BLaER1 treated with 17β-estradiol and CSF1 and Interleukin-3, amounts not matched to agents 10 nM and 100 nM (cell line): ENCODE results near the gene RSPO4.

ENCODE experiments used
- H3K27ac ChIP-seq, 11 experiments: shearing (Covaris generic); formaldehyde crosslinking; 2 replicates each; pipeline ENCODE4 v1.8.1; 2022
- H3K27me3 ChIP-seq, 11 experiments: shearing (Covaris generic); formaldehyde crosslinking; 2 replicates each; pipeline ENCODE4 v1.8.1; 2022
- H3K36me3 ChIP-seq, 11 experiments: shearing (Covaris generic); formaldehyde crosslinking; 2 replicates each; pipeline ENCODE4 v1.8.1; 2022
- H3K4me1 ChIP-seq, 10 experiments: shearing (Covaris generic); formaldehyde crosslinking; 2 replicates each; pipeline ENCODE4 v1.8.1; 2022
- H3K4me2 ChIP-seq, 11 experiments: shearing (Covaris generic); formaldehyde crosslinking; 2 replicates each; pipeline ENCODE4 v1.8.1; 2022
- H3K4me3 ChIP-seq, 10 experiments: shearing (Covaris generic); formaldehyde crosslinking; 2 replicates each; pipeline ENCODE4 v1.8.1; 2022
- H3K9ac ChIP-seq, 11 experiments: shearing (Covaris generic); formaldehyde crosslinking; 2 replicates each; pipeline ENCODE4 v1.8.1; 2022
- H3K9me3 ChIP-seq, 11 experiments: shearing (Covaris generic); formaldehyde crosslinking; replicated peaks in 1 of 11; 2 replicates each; pipeline ENCODE4 v1.8.1; 2022
- H4K20me1 ChIP-seq, 11 experiments: shearing (Covaris generic); formaldehyde crosslinking; 2 replicates each; pipeline ENCODE4 v1.8.1; 2022
- Cebpa-rat ChIP-seq, 11 experiments: shearing (Covaris generic); IDR thresholded peaks; 2 replicates each; pipeline ENCODE4 v1.8.1; 2022

Gene RSPO4

DNA sequence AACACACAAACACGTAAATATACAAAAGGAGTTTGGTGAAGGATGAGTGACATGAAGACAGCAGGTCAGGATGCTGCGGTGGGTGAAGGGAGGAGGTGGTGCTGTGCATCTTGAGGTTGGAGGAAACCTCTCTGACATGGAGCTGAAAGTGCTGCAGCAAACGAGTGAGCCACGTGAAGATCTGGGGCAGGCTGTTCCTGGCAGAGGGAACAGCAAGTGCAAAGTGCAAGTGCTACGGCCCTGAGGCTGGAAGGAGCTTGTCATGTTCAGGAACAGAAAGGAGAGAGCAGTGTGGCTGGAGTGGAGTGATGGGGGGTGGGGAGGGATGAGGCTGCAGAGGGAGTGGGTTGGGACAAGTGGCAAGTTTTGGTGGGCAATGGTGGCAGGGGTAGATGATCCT is 61.2 kb downstream of the RSPO4 start:
- Histone ChIP-seq H3K4me1 (peaks cover 0 to 5% (median 0%) of the 10 kb centered on the region in 10 experiments; a peak in 2 of 20 replicates), H3K4me3 (no peak overlapping the region), H3K27ac (no peak overlapping the region), H3K36me3 (no peaks in the 10 kb centered on the region), H3K9ac (no peak overlapping the region), H3K9me3 (peaks cover 0 to 5% (median 0%) of the 10 kb centered on the region in 11 experiments; a peak in 1 of 22 replicates), H3K27me3 (no peaks in the 10 kb centered on the region), H3K4me2 (no peak overlapping the region), H4K20me1 (no peaks in the 10 kb centered on the region)
- TF ChIP-seq Cebpa-rat (IDR thresholded peaks at IDR 0.05) = no peak

DNA sequence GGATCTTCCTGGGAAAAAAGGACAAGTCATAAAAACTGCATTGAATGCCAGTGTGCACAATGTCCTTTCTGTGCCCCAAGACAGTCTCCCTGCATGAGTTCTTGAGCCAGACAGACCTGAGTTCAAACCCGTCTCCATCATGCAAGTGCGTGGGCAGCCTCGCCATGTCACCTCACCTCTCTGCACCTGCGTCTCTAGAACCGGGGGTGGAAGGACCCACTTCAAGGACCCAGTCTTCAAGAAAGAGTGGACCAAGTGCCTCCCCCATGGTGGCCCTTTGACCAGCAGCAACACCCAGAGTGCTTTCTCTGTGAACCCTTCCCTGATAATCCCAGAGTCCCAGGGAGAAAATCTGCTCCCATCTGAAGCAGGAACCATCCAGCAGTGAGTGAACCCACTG is 62.5 kb downstream of the RSPO4 start:
- Histone ChIP-seq H3K9ac (no peak overlapping the region), H4K20me1 (no peaks in the 10 kb centered on the region), H3K4me1 (peaks cover 0 to 5% (median 0%) of the 10 kb centered on the region in 10 experiments; a peak in 2 of 20 replicates), H3K9me3 (peaks cover 0 to 5% (median 0%) of the 10 kb centered on the region in 11 experiments; a peak in 4 of 22 replicates), H3K27ac (no peak overlapping the region), H3K4me3 (no peak overlapping the region), H3K36me3 (no peaks in the 10 kb centered on the region), H3K4me2 (peak overlapping the region in 1 of 11 experiments; percentile 4; a peak in 2 of 22 replicates), H3K27me3 (no peaks in the 10 kb centered on the region)
- TF ChIP-seq Cebpa-rat (IDR thresholded peaks at IDR 0.05) = no peak

DNA sequence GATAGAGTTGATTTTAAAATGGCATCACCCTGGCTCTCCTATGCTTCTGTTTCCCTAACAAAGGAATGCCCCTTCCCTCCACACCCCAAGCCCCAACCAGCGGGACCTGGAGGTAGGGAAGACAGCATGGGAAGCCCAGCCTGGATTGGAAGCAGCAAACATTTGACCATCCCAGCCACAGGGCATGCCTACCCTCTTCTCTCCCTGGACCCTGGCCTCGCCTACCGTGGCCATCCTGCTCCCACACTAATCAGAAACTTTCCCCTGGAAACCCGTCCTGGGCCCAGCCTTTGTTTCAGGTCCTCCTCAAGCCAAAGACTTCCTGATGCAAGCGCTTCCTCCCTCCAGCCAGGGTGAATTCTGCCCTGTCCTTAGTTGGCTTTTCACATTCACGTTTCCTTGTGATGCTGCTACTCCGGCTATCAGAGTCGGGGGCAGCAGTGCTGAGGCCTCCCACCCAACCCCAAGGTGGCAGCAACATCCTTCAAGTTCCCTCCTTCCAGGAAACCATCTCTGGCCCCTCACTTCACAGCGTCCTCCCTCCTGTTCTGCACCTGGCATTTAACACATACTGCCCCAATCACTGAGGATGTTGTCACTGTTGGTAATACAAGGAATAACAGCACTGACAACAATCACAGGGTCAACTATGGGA is 67.8 kb downstream of the RSPO4 start:
- H3K9me3 ChIP-seq = peaks cover 43 to 57% (median 47%) of the 10 kb centered on the region in 11 experiments
- no peak for TF ChIP-seq Cebpa-rat (IDR thresholded peaks at IDR 0.05)
- H3K4me1 ChIP-seq = no peaks in the 10 kb centered on the region
- H3K9ac ChIP-seq = no peak overlapping the region
- no peaks in the 10 kb centered on the region for H4K20me1 ChIP-seq
- H3K4me3 ChIP-seq = no peak overlapping the region
- peaks cover 0 to 4% (median 0%) of the 10 kb centered on the region in 11 experiments; a peak in 1 of 22 replicates for H3K36me3 ChIP-seq
- no peaks in the 10 kb centered on the region for H3K27me3 ChIP-seq
- no peak overlapping the region for H3K27ac ChIP-seq
- no peak overlapping the region for H3K4me2 ChIP-seq

DNA sequence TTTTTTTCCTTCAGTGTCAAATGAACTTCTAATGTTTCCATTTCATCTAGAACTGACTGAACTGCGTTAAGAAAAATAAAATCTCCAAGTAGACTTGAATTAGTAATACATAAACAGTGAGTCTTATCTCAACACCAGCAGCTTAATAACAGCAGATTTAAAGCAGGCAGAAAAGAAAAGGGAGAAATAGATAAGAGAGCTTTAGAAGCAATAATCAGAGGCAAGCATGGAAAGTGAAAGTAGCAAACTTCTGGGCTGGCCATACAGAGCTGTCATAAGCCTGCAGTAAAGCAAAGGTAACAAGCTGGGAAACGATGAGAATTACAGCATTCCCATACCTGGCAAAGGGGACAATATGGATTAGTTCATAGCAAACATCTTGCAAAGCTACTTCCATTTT is 69.1 kb downstream of the RSPO4 start:
- H3K4me1 ChIP-seq = no peaks in the 10 kb centered on the region
- H3K4me2 ChIP-seq = no peak overlapping the region
- H3K9me3 ChIP-seq = peaks cover 46 to 70% (median 59%) of the 10 kb centered on the region in 11 experiments
- H3K4me3 ChIP-seq = no peak overlapping the region
- no peaks in the 10 kb centered on the region for H3K27me3 ChIP-seq
- no peak overlapping the region for H3K9ac ChIP-seq
- H4K20me1 ChIP-seq = no peaks in the 10 kb centered on the region
- no peak overlapping the region for H3K27ac ChIP-seq
- no peak for TF ChIP-seq Cebpa-rat (IDR thresholded peaks at IDR 0.05)
- peaks cover 0 to 4% (median 0%) of the 10 kb centered on the region in 11 experiments; a peak in 1 of 22 replicates for H3K36me3 ChIP-seq

DNA sequence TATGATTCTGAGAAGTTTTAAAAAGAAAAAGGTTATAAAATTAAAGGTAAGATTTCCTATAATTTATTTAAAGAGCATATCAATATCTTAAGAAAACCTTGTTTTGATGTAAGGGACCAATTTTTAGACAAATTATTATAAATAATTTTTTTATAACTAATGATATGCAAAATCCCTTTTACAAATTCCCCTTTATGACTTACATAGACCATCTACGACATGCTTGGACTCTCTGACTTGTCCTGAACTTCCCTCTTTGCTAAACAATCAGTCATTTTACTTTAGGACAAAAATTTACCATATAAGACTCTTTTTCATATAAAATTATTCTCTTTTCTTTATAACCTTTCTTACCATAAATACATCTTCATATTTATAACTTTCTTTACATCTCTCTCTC is 70.7 kb downstream of the RSPO4 start:
- Histone ChIP-seq H3K4me3 (no peak overlapping the region; a peak in 1 of 20 replicates), H3K9ac (no peak overlapping the region), H3K36me3 (peaks cover 0 to 4% (median 0%) of the 10 kb centered on the region in 11 experiments; a peak in 1 of 22 replicates), H3K4me1 (no peaks in the 10 kb centered on the region), H3K27ac (no peak overlapping the region), H3K9me3 (peaks cover 46 to 70% (median 60%) of the 10 kb centered on the region in 11 experiments), H4K20me1 (no peaks in the 10 kb centered on the region), H3K27me3 (no peaks in the 10 kb centered on the region), H3K4me2 (no peak overlapping the region)
- no peak for TF ChIP-seq Cebpa-rat (IDR thresholded peaks at IDR 0.05)

DNA sequence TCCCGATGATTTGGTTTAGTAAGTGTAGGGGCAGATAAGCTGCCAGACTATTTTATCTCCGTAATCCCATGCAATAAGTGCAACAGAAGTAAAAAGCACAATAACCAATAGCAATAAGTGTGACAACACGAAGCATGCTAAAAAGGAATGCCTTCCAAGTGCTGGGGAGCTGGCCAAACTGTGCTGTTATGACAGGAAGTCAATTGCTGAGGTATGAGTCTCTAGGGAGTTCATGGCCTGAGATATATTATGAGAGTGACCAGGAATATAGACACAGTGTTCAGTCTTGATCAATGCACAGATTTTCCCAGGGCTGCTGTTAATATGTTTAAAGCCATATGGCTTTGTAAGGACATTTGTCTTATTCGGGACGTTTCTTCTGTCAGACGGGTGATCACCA is 75.4 kb downstream of the RSPO4 start:
- peaks cover 27 to 43% (median 37%) of the 10 kb centered on the region in 11 experiments for H3K9me3 ChIP-seq
- H3K27ac ChIP-seq = no peak overlapping the region
- H3K4me1 ChIP-seq = peaks cover 0 to 19% (median 2%) of the 10 kb centered on the region in 10 experiments; a peak in 9 of 20 replicates
- no peak overlapping the region for H3K9ac ChIP-seq
- no peaks in the 10 kb centered on the region for H4K20me1 ChIP-seq
- TF ChIP-seq Cebpa-rat (IDR thresholded peaks at IDR 0.05) = no peak
- H3K27me3 ChIP-seq = no peaks in the 10 kb centered on the region
- no peak overlapping the region for H3K4me2 ChIP-seq
- no peak overlapping the region for H3K4me3 ChIP-seq
- H3K36me3 ChIP-seq = no peaks in the 10 kb centered on the region

DNA sequence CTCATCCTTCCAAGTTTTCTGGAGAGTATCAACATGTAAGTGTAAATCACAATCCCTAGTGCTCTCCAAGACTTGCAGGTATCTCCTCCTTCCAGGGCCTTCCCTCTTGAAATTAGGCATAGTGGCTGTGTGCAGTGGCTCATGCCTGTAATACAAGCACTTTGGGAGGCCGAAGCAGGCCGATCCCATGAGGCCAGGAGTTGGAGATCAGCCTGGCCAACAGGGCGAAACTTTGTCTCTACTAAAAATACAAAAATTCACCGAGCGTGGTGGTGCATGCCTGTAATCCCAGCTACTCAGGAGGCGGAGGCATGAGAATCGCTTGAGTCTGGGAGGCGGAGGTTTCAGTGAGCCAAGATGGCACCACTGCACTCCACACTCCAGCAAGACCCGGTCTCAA is 76.6 kb downstream of the RSPO4 start:
- peaks cover 0 to 19% (median 2%) of the 10 kb centered on the region in 10 experiments; a peak in 9 of 20 replicates for H3K4me1 ChIP-seq

DNA sequence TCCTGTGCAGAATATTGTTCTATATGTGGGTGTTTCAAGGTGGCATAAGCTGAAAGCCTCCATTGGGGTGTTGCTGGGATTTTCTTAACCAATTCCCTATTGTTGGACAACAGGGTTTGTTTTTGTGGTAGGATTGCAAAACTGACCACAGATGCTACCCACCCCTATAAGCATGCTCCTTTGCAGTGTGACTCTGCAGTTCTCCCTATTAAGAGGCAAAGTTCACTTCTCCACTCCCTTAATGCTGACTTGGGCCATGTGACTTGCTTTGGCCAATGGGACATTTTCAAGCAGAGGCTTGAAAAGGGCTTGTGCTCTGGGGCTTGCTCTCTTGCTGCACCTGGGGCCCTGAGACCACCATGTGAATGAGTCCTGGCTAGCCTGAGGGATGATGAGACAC is 77.5 kb downstream of the RSPO4 start:
- H3K4me1 ChIP-seq = peaks cover 0 to 19% (median 3%) of the 10 kb centered on the region in 10 experiments; a peak in 10 of 20 replicates
- H3K27ac ChIP-seq = peak overlapping the region in 3 of 11 experiments; percentile 39 to 64 (median 55); a peak in 4 of 22 replicates
- no peak overlapping the region for H3K9ac ChIP-seq
- no peaks in the 10 kb centered on the region for H3K27me3 ChIP-seq
- H4K20me1 ChIP-seq = no peaks in the 10 kb centered on the region
- H3K4me2 ChIP-seq = peak overlapping the region in 5 of 11 experiments; percentile 4 to 35 (median 26); a peak in 5 of 22 replicates
- no peaks in the 10 kb centered on the region for H3K36me3 ChIP-seq
- H3K4me3 ChIP-seq = no peak overlapping the region
- H3K9me3 ChIP-seq = peaks cover 6 to 23% (median 16%) of the 10 kb centered on the region in 11 experiments; a peak in 20 of 22 replicates
- TF ChIP-seq Cebpa-rat (IDR thresholded peaks at IDR 0.05) = peak in 2 of 11 experiments; percentile 38 to 63; a peak in 3 of 22 replicates

More for the DNA sequence above, 76.6 kb downstream of the RSPO4 start:
- H3K9ac ChIP-seq = no peak overlapping the region
- H3K36me3 ChIP-seq = no peaks in the 10 kb centered on the region
- TF ChIP-seq Cebpa-rat (IDR thresholded peaks at IDR 0.05) = no peak
- no peak overlapping the region for H3K4me3 ChIP-seq
- peaks cover 15 to 31% (median 25%) of the 10 kb centered on the region in 11 experiments for H3K9me3 ChIP-seq
- no peaks in the 10 kb centered on the region for H4K20me1 ChIP-seq
- H3K27me3 ChIP-seq = no peaks in the 10 kb centered on the region
- H3K27ac ChIP-seq = peak overlapping the region in 1 of 11 experiments; percentile 35; a peak in 2 of 22 replicates
- H3K4me2 ChIP-seq = no peak overlapping the region

DNA sequence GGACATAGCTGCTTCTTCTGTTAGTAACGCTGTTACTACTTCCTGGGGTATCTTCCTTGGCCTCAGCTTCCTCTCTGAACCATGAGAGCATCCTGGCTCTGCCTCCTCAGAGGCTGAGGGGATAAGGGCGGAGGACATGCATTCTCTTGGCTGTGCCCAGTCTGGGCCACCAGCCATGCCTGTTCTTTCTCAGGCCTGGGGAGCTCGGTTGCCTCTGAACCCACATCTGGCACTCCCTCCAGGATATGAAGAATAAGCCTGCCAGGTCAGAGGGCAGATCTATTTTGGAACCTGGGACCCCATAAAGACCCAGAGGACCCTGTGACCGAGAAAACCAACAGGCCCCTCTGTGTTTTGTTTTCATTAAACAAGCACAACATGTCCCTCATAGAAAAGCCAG is 79.3 kb downstream of the RSPO4 start:
- H3K9me3 ChIP-seq = peaks cover 0 to 5% (median 0%) of the 10 kb centered on the region in 11 experiments; a peak in 4 of 22 replicates
- H3K36me3 ChIP-seq = no peaks in the 10 kb centered on the region

More for the DNA sequence above, 79.3 kb downstream of the RSPO4 start:
- H3K9ac ChIP-seq = no peak overlapping the region
- H4K20me1 ChIP-seq = no peaks in the 10 kb centered on the region
- H3K27ac ChIP-seq = no peak overlapping the region
- peaks cover 10 to 26% (median 16%) of the 10 kb centered on the region in 10 experiments for H3K4me1 ChIP-seq
- H3K4me2 ChIP-seq = no peak overlapping the region
- TF ChIP-seq Cebpa-rat (IDR thresholded peaks at IDR 0.05) = no peak
- H3K4me3 ChIP-seq = no peak overlapping the region
- no peaks in the 10 kb centered on the region for H3K27me3 ChIP-seq
